Activated naive CD8-positive, alpha-beta T cell treated with anti-CD3 and anti-CD28 coated beads, Interleukin-2, amount 10 ng/mL, durations not matched to agents 7 days and 5 days (primary cell): ENCODE data around the gene MCM8. TPM values are rescaled to one million over a fixed set of nuclear protein-coding genes. Genes with fewer than 3 reads are reported as not detected.

Experiments
- ATAC-seq: fragments of 150-1000 bp; cut with Tn5 transposase; one replicate; pipeline ENCODE4 v1.10.0; 2021; ENCODE audit warnings: low read depth, moderate library complexity
- POLR2A ChIA-PET: fragments of 350-600 bp; sonication (Branson Sonifier 250); formaldehyde crosslinking; loops from one replicate; lab custom pipeline; 2021; ENCODE audit warnings: antibody characterized with exemption; lab: Charles Lee
- DNase-seq: peaks from one replicate; pipeline ENCODE4 v3.0.0; 2021
- H3K27ac Mint-ChIP-seq: one replicate; pipeline ENCODE4 v1.8.0; 2022; ENCODE audit warnings: mild to moderate bottlenecking, mixed read lengths
- H3K27me3 Mint-ChIP-seq: one replicate; pipeline ENCODE4 v1.8.0; 2022; ENCODE audit warnings: mild to moderate bottlenecking, moderate library complexity, mixed read lengths
- H3K36me3 Mint-ChIP-seq: one replicate; pipeline ENCODE4 v1.8.0; 2021; ENCODE audit warnings: mild to moderate bottlenecking, mixed read lengths
- H3K4me1 Mint-ChIP-seq: one replicate; pipeline ENCODE4 v1.8.0; 2021; ENCODE audit warnings: mixed read lengths
- H3K4me3 Mint-ChIP-seq: one replicate; pipeline ENCODE4 v1.8.0; 2022; ENCODE audit warnings: mild to moderate bottlenecking, moderate library complexity, mixed read lengths
- H3K9me3 Mint-ChIP-seq: one replicate; pipeline ENCODE4 v1.8.0; 2021; ENCODE audit warnings: mixed read lengths
- total RNA-seq, 2 experiments: library from RNA; stranded (reverse); gene quantifications; one replicate each; pipeline ENCODE4 v1.2.3, GENCODE V29; 2021

MCM8 gene
- total RNA-seq, 2 experiments from 2014 or later, result 22.6 to 23.5 TPM

DNA sequence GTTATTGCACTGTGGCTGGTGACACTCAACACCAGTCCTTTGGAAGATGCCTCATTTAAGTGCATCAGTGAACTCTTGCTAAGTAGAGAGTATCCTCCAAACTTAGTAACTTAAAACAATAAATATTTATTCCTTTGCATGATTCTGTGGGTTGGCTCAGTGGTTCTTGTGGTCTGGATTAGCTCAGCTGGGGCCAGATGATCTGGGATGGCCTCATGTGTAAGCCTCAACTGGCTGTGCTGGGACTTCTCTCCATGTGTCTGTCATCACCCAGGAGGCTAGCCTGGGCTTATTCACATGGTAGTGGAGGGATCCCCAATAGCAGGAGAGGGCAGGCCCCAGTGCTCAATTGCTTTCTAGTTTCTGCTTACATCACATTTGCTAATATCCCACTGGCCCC, 95.1 kb downstream of the MCM8 start:
- Mint-ChIP-seq H3K4me1 (peaks cover 3% of the 10 kb centered on the region), H3K27ac (no peak overlapping the region)
- POLR2A ChIA-PET, result no interaction called here

DNA sequence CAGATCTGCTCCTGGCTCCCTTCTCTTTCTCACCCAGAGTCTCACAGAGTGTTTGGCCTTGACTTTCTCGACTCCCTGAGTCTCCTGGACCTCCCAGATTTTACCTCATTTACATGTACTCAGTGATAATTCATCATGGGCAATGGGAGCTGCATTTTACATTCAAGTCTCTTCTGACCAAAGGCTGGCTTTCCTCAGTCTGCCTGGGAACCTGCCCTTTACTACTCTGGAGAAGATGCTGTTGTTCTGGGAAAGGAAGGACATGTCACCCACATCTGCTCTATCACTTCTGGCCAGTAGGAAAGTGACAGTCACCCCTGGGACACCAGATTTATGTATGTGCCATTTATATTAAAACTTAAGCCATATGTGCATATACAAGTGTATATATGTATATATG, 96.0 kb downstream of the MCM8 start:
- Mint-ChIP-seq H3K9me3 (no peaks in the 10 kb centered on the region), H3K4me3 (no peak overlapping the region), H3K27me3 (peaks cover 13% of the 10 kb centered on the region), H3K27ac (no peak overlapping the region), H3K4me1 (peaks cover 3% of the 10 kb centered on the region), H3K36me3 (peaks cover 5% of the 10 kb centered on the region)
- no peak for ATAC-seq
- no peak for DNase-seq
- POLR2A ChIA-PET, result no interaction called here

More for the DNA sequence above, 95.1 kb downstream of the MCM8 start:
- Mint-ChIP-seq H3K27me3 (peaks cover 4% of the 10 kb centered on the region), H3K4me3 (no peak overlapping the region), H3K36me3 (peaks cover 6% of the 10 kb centered on the region), H3K9me3 (no peaks in the 10 kb centered on the region)
- DNase-seq (no peak), ATAC-seq (no peak)

DNA sequence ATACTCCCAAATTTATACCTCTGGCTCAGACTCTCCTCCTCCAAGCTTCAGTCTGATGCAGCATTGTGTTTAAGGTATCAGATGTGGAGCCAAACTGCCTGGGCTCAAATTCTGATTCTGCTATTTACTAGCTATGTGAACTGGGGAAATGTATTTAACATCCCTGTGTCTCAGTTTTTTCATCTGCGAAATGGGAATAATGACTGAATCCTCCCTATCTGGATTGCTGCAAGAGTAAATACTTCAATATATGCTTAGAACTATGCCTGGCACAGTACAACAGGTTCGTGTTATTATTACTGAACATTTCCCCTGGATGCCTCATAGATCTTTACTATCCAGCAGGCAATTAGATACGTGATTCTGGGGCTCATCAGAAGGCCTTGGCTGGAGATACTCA, 97.9 kb downstream of the MCM8 start:
- H3K9me3 Mint-ChIP-seq, result no peaks in the 10 kb centered on the region
- H3K36me3 Mint-ChIP-seq, result peaks cover 2% of the 10 kb centered on the region
- H3K4me3 Mint-ChIP-seq, result no peak overlapping the region
- no peak for DNase-seq
- peaks cover 5% of the 10 kb centered on the region for H3K4me1 Mint-ChIP-seq
- H3K27ac Mint-ChIP-seq, result no peak overlapping the region
- POLR2A ChIA-PET, result no interaction called here
- no peak for ATAC-seq
- peaks cover 28% of the 10 kb centered on the region for H3K27me3 Mint-ChIP-seq

Other genes starting within 250 kb of the MCM8 start
- 1 to 10 TPM; 8.1 to 8.4 TPM for gene SHLD1, start 200.3 kb upstream of the MCM8 start, total RNA-seq
- gene CHGB, start 39.1 kb upstream of the MCM8 start, total RNA-seq, result under 1 TPM in 1 of 2 experiments, not detected in 1; 0.17 TPM
- gene TRMT6, start 119 bp upstream of the MCM8 start, total RNA-seq, result 10 to 100 TPM; 14.7 to 15.1 TPM
- gene CRLS1, start 55.5 kb downstream of the MCM8 start, total RNA-seq, result 10 to 100 TPM; 24.6 to 26.3 TPM
- gene LRRN4, start 103.4 kb downstream of the MCM8 start, total RNA-seq, result not detected
- not detected for gene FERMT1, start 172.4 kb downstream of the MCM8 start, total RNA-seq